HG02870 (cell line): ENCODE data around the gene TYROBP.
A peak's percentile ranks its signal among the peaks of the same experiment; 100 is the strongest.
"Not testable (repeated sequence)": the region's sequence is repeated elsewhere in the genome, so short reads cannot be mapped to it uniquely, and the experiment has no call there.

ENCODE experiments used
- ATAC-seq: cut with Tn5 transposase; IDR thresholded peaks from one replicate; pipeline ENCODE4 v1.9.1; 2021; ENCODE audit warnings: mild to moderate bottlenecking, moderate library complexity; ENCODE audit not compliant: unreplicated experiment

The TYROBP gene

GRCh38 chr19:35901854-35902661 lies 6.0 kb downstream of the TYROBP start, which contains the start of gene HCST:
HCST (plus strand) TSS chr19:35902529; CDS start chr19:35902594, 65 bp downstream.
- ATAC-seq: no peak

- no peak for ATAC-seq
Observed at GRCh38 chr19:35901055-35901644, 6.9 kb downstream of the TYROBP start.

GRCh38 chr19:35899547-35900214 lies 8.4 kb downstream of the TYROBP start:
- peak; percentile 37 for ATAC-seq

- no peak for ATAC-seq
Observed at GRCh38 chr19:35898499-35898809, 9.6 kb downstream of the TYROBP start.

GRCh38 chr19:35897706-35898451 lies 10.2 kb downstream of the TYROBP start:
- ATAC-seq: no peak

GRCh38 chr19:35896643-35897040 lies 11.5 kb downstream of the TYROBP start:
- no peak for ATAC-seq

GRCh38 chr19:35895911-35896642 lies 12.0 kb downstream of the TYROBP start:
- ATAC-seq: no peak

GRCh38 chr19:35894342-35894741 lies 13.8 kb downstream of the TYROBP start:
- no peak for ATAC-seq

GRCh38 chr19:35891819-35892218 lies 16.3 kb downstream of the TYROBP start:
- not testable (repeated sequence) for ATAC-seq

- no peak for ATAC-seq
Observed at GRCh38 chr19:35890113-35890650, 17.9 kb downstream of the TYROBP start.

- no peak for ATAC-seq
Observed at GRCh38 chr19:35889370-35890112, 18.6 kb downstream of the TYROBP start.

GRCh38 chr19:35888398-35888797 lies 19.7 kb downstream of the TYROBP start:
- no peak for ATAC-seq

- no peak for ATAC-seq
Observed at GRCh38 chr19:35887197-35887596, 20.9 kb downstream of the TYROBP start.

- ATAC-seq: no peak
Observed at GRCh38 chr19:35885904-35886303, 22.2 kb downstream of the TYROBP start.

GRCh38 chr19:35885225-35885738 lies 22.8 kb downstream of the TYROBP start:
- no peak for ATAC-seq

- no peak for ATAC-seq
Observed at GRCh38 chr19:35883882-35884281, 24.2 kb downstream of the TYROBP start.

GRCh38 chr19:35882114-35882832 lies 25.8 kb downstream of the TYROBP start:
- no peak for ATAC-seq

- no peak for ATAC-seq
Observed at GRCh38 chr19:35879770-35880317, 28.3 kb downstream of the TYROBP start.
